Activated T-helper 1 cell treated with anti-CD3 and anti-CD28 coated beads, Interleukin-12 subunit alpha, Interleukin-12 subunit beta, Interleukin-2, Interleukin-4 antibody, amounts not matched to agents 30 ng/mL and 10 ng/mL and 1 ng/mL, durations not matched to agents 14 hours and 24 hours and 36 hours (primary cell): Measurements from ENCODE around the gene CCNT2. TPM values are rescaled to one million over a fixed set of nuclear protein-coding genes. Genes with fewer than 3 reads are reported as not detected.
"Not testable (repeated sequence)": the region's sequence is repeated elsewhere in the genome, so short reads cannot be mapped to it uniquely, and the experiment has no call there.

Source experiments
- DNase-seq: peaks from one replicate; pipeline ENCODE4 v3.0.0; 2021; ENCODE audit warnings: low spot score
- H3K27ac Mint-ChIP-seq: one replicate; pipeline ENCODE4 v1.8.0; 2021; ENCODE audit warnings: mild to moderate bottlenecking, mixed read lengths
- H3K27me3 Mint-ChIP-seq: one replicate; pipeline ENCODE4 v1.8.0; 2022; ENCODE audit warnings: mild to moderate bottlenecking, moderate library complexity, mixed read lengths; ENCODE audit not compliant: insufficient read depth
- H3K36me3 Mint-ChIP-seq: one replicate; pipeline ENCODE4 v1.8.0; 2021; ENCODE audit warnings: low read depth, mixed read lengths
- H3K4me1 Mint-ChIP-seq: one replicate; pipeline ENCODE4 v1.8.0; 2021; ENCODE audit warnings: low read depth, mixed read lengths
- H3K4me3 Mint-ChIP-seq: one replicate; pipeline ENCODE4 v1.8.0; 2021; ENCODE audit warnings: mild to moderate bottlenecking, moderate library complexity, mixed read lengths
- H3K9me3 Mint-ChIP-seq: one replicate; pipeline ENCODE4 v1.8.0; 2021; ENCODE audit warnings: mixed read lengths
- intact Hi-C: fragments of 100-400 bp; cut with micrococcal nuclease; formaldehyde crosslinking; loops from one replicate; pipeline ENCODE4 v1.15.1; 2024
- total RNA-seq: library from RNA; stranded (reverse); gene quantifications from 2 replicates; pipeline ENCODE4 v1.2.3, GENCODE V29; 2022

CCNT2 gene
- total RNA-seq, result 41.4 and 43.7 TPM in 2 replicates

- H3K36me3 Mint-ChIP-seq, result peaks cover 18% of the 10 kb centered on the region
- H3K9me3 Mint-ChIP-seq, result peaks cover 6% of the 10 kb centered on the region
- H3K27ac Mint-ChIP-seq, result peak within 1 kb of the TSS; percentile 97
- peak within 1 kb of the TSS; percentile 96 for H3K4me3 Mint-ChIP-seq
- intact Hi-C loops, result loop anchor here (1.0 to 5.0 kb wide), 10 partner anchors 24 to 1464 kb away; partner anchors contain the start of genes CXCR4, MCM6, R3HDM1 and RAB3GAP1
- DNase-seq, result peak; percentile 100
- H3K27me3 Mint-ChIP-seq, result peaks cover 11% of the 10 kb centered on the region
- H3K4me1 Mint-ChIP-seq, result peaks cover 28% of the 10 kb centered on the region
Measured at GRCh38 chr2:134918526-134919340, at the start of gene CCNT2. Gene CCNT2 (plus strand): TSS chr2:134918822. CDS start chr2:134918855, 33 bp downstream.

- H3K4me3 Mint-ChIP-seq, result no peak overlapping the region
Measured at GRCh38 chr2:134869946-134870736, 48.5 kb upstream of the CCNT2 start.

GRCh38 chr2:134873152-134873551 lies 45.5 kb upstream of the CCNT2 start:
- Mint-ChIP-seq H3K36me3 (no peaks in the 10 kb centered on the region), H3K27me3 (no peaks in the 10 kb centered on the region), H3K27ac (no peak overlapping the region), H3K4me3 (no peak overlapping the region), H3K4me1 (no peaks in the 10 kb centered on the region), H3K9me3 (no peaks in the 10 kb centered on the region)
- intact Hi-C loops, result no loop called here
- DNase-seq, result no peak

More at GRCh38 chr2:134869946-134870736, 48.5 kb upstream of the CCNT2 start:
- H3K36me3 Mint-ChIP-seq, result no peaks in the 10 kb centered on the region
- no peaks in the 10 kb centered on the region for H3K27me3 Mint-ChIP-seq
- intact Hi-C loops, result no loop called here
- no peak for DNase-seq
- H3K9me3 Mint-ChIP-seq, result no peaks in the 10 kb centered on the region
- H3K27ac Mint-ChIP-seq, result no peak overlapping the region
- H3K4me1 Mint-ChIP-seq, result no peaks in the 10 kb centered on the region

- Mint-ChIP-seq H3K27me3 (no peaks in the 10 kb centered on the region), H3K27ac (no peak overlapping the region), H3K36me3 (no peaks in the 10 kb centered on the region), H3K4me1 (no peaks in the 10 kb centered on the region), H3K9me3 (no peaks in the 10 kb centered on the region), H3K4me3 (no peak overlapping the region)
- intact Hi-C loops, result no loop called here
- no peak for DNase-seq
Measured at GRCh38 chr2:134875309-134875708, 43.3 kb upstream of the CCNT2 start.

GRCh38 chr2:134882773-134883172 lies 35.8 kb upstream of the CCNT2 start:
- Mint-ChIP-seq H3K4me3 (no peak overlapping the region), H3K27me3 (no peaks in the 10 kb centered on the region), H3K9me3 (no peaks in the 10 kb centered on the region), H3K4me1 (no peaks in the 10 kb centered on the region), H3K27ac (no peak overlapping the region), H3K36me3 (no peaks in the 10 kb centered on the region)
- no peak for DNase-seq
- intact Hi-C loops, result no loop called here

DNA sequence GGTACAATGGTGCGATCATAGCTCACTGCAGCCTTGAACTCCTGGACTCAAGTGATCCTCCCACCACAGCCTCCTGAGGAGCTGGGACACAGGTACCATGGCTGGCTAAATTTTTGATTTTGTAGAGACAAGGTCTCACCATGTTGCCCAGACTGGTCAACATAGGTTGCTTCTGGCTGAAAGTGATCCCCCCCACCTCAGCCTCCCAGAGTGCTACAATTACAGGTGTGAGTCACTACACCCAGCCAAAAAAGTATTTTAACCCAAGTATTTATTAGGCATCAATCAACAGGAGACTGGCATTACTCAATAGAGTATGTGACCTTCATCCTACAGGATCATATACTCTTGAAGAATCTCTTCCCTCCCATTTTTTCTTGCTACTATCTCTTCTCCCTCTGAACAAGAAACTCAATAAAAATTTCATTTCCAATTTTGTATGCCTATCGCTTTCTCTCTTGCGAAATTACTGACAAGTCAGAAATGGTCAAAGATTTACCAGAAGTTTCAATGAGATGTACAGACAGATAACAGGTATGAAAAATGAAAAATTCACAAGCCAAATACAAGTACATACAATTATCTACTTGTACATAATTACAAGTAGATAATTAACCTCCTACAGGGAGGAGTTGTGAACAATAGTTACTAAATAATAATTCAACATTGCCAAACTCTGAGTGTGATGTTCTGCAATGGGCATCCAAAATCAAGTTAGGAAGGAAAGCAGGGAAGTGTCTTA lies 34.9 kb upstream of the CCNT2 start:
- H3K9me3 Mint-ChIP-seq, result no peaks in the 10 kb centered on the region
- H3K36me3 Mint-ChIP-seq, result no peaks in the 10 kb centered on the region
- no peak for DNase-seq
- intact Hi-C loops, result no loop called here
- no peaks in the 10 kb centered on the region for H3K27me3 Mint-ChIP-seq
- no peak overlapping the region for H3K4me3 Mint-ChIP-seq
- no peaks in the 10 kb centered on the region for H3K4me1 Mint-ChIP-seq
- no peak overlapping the region for H3K27ac Mint-ChIP-seq

DNA sequence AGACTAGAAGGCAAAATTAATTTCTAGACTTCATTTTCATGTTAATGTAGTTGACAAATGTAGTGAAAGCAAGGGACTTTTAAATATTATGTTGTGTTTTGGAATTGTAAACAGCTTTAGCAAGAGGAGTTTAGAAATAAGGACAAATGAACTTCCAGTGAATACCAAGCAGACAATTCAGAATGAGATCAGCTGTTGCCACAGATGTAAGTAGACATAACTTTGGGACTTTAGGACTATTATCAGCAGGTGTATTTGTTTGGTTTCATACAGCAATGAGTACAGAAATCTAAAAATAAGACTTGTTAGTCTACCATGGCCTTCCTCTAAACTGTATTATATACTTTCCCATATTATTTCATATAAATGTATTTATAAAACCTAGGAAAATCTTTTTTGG lies 34.2 kb upstream of the CCNT2 start:
- intact Hi-C loops, result no loop called here
- H3K4me3 Mint-ChIP-seq, result no peak overlapping the region
- H3K36me3 Mint-ChIP-seq, result no peaks in the 10 kb centered on the region
- peaks cover 5% of the 10 kb centered on the region for H3K27me3 Mint-ChIP-seq
- no peaks in the 10 kb centered on the region for H3K9me3 Mint-ChIP-seq
- DNase-seq, result no peak
- H3K27ac Mint-ChIP-seq, result no peak overlapping the region
- H3K4me1 Mint-ChIP-seq, result no peaks in the 10 kb centered on the region

- intact Hi-C loops, result no loop called here
- Mint-ChIP-seq H3K36me3 (no peaks in the 10 kb centered on the region), H3K4me1 (no peaks in the 10 kb centered on the region), H3K4me3 (no peak overlapping the region), H3K27ac (no peak overlapping the region), H3K9me3 (no peaks in the 10 kb centered on the region), H3K27me3 (peaks cover 18% of the 10 kb centered on the region)
- DNase-seq, result no peak
Measured at GRCh38 chr2:134892282-134893035, 26.2 kb upstream of the CCNT2 start.

DNA sequence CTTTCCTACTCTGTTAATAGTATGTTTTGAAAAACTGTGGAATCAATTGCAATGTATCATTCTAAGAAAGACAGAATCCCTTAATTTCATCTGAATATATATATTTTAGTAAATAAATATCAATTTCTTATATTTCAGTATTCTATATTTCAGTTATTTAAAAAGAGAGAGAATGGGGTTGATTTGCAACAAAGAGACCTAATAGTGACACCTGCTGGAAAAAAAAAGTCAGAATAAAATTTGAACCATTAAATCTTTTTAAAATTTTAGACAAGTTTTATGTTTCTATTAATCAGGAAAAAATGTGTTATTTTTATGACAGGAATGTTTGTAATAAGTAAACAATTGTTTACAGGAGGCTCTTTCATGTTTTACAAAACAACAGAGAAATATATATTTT lies 20.7 kb upstream of the CCNT2 start:
- intact Hi-C loops, result loop anchor here (1.0 to 5.0 kb wide), 5 partner anchors 116 to 1011 kb away; no protein-coding TSS in a partner anchor
- DNase-seq, result no peak
- Mint-ChIP-seq H3K4me1 (no peaks in the 10 kb centered on the region), H3K27ac (no peak overlapping the region), H3K4me3 (no peak overlapping the region), H3K36me3 (no peaks in the 10 kb centered on the region), H3K9me3 (no peaks in the 10 kb centered on the region), H3K27me3 (peaks cover 15% of the 10 kb centered on the region)

DNA sequence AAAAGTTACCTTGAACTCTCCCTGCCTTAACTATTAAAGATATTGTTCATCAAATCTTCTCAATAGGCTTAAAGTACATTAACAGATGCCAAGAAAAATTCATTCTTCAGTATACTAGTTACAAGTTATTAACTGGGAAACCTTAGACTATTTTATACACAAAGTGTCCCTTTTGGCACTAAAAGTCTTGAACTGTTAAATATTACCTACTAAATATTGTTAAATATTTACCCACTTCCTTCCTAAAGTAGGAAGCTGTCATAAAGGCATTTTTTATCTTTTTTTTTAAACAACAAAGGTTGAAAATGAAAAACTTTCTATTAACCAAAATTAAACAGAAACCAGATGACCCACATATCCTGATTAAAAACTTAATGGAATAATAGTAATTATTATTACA lies 19.4 kb upstream of the CCNT2 start:
- intact Hi-C loops, result loop anchor here (2.0 to 5.0 kb wide), 3 partner anchors 117 to 1012 kb away; no protein-coding TSS in a partner anchor
- H3K27ac Mint-ChIP-seq, result no peak overlapping the region
- no peaks in the 10 kb centered on the region for H3K36me3 Mint-ChIP-seq
- peaks cover 12% of the 10 kb centered on the region for H3K27me3 Mint-ChIP-seq
- DNase-seq, result no peak
- no peak overlapping the region for H3K4me3 Mint-ChIP-seq
- H3K9me3 Mint-ChIP-seq, result no peaks in the 10 kb centered on the region
- H3K4me1 Mint-ChIP-seq, result no peaks in the 10 kb centered on the region

- Mint-ChIP-seq H3K27me3 (peaks cover 12% of the 10 kb centered on the region), H3K4me1 (no peaks in the 10 kb centered on the region), H3K36me3 (no peaks in the 10 kb centered on the region), H3K9me3 (no peaks in the 10 kb centered on the region), H3K27ac (no peak overlapping the region), H3K4me3 (no peak overlapping the region)
- intact Hi-C loops, result no loop called here
- DNase-seq, result no peak
Measured at GRCh38 chr2:134900151-134900550, 18.5 kb upstream of the CCNT2 start.

DNA sequence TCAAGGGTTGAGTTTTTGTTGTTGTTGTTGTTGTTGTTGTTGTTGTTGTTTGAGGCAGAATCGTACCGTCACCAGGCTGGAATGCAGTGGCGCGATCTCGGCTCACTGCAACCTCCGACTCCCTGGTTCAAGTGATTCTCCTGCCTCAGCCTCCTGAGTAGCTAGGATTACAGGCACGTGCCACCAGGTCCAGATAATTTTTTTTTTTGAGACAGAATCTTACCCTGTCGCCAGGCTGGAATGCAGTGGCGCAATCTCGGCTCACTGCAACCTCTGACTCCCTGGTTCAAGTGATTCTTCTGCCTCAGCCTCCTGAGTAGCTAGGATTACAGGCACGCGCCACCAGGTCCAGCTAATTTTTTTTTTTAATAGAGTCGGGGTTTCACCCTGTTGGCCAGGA lies 14.9 kb upstream of the CCNT2 start:
- H3K27me3 Mint-ChIP-seq, H3K27ac Mint-ChIP-seq, intact Hi-C loops, DNase-seq, H3K9me3 Mint-ChIP-seq, H3K4me3 Mint-ChIP-seq, H3K4me1 Mint-ChIP-seq, H3K36me3 Mint-ChIP-seq: not testable (repeated sequence)
